Measurements from ENCODE around the gene NBAS.
"Not testable (repeated sequence)": the region's sequence is repeated elsewhere in the genome, so short reads cannot be mapped to it uniquely, and the experiment has no call there.

The NBAS gene

GRCh38 chr2:15542269-15542668 is 18.9 kb downstream of the NBAS start:
- not testable (repeated sequence) for H3K4me1 Mint-ChIP-seq (ENCODE audit: low read depth); H3K4me3 Mint-ChIP-seq; H3K27me3 Mint-ChIP-seq (ENCODE audit: low read depth); H3K9me3 Mint-ChIP-seq; DNase-seq (ENCODE audit: low spot score); H3K27ac Mint-ChIP-seq
- H3K36me3 Mint-ChIP-seq (ENCODE audit: low read depth) = peaks cover 11% of the 10 kb centered on the region

- not testable (repeated sequence) for DNase-seq (ENCODE audit: low spot score); H3K27me3 Mint-ChIP-seq (ENCODE audit: low read depth); H3K9me3 Mint-ChIP-seq; H3K4me1 Mint-ChIP-seq (ENCODE audit: low read depth); H3K4me3 Mint-ChIP-seq; H3K27ac Mint-ChIP-seq
- peaks cover 14% of the 10 kb centered on the region for H3K36me3 Mint-ChIP-seq (ENCODE audit: low read depth)
Observed at GRCh38 chr2:15540523-15540922, 20.6 kb downstream of the NBAS start.

GRCh38 chr2:15539999-15540398 is 21.1 kb downstream of the NBAS start:
- H3K9me3 Mint-ChIP-seq = no peaks in the 10 kb centered on the region
- no peaks in the 10 kb centered on the region for H3K27me3 Mint-ChIP-seq (ENCODE audit: low read depth)
- no peak overlapping the region for H3K4me3 Mint-ChIP-seq
- no peak overlapping the region for H3K27ac Mint-ChIP-seq
- H3K4me1 Mint-ChIP-seq (ENCODE audit: low read depth) = peaks cover 2% of the 10 kb centered on the region
- no peak for DNase-seq (ENCODE audit: low spot score)
- H3K36me3 Mint-ChIP-seq (ENCODE audit: low read depth) = peaks cover 14% of the 10 kb centered on the region

GRCh38 chr2:15538792-15539191 is 22.3 kb downstream of the NBAS start:
- DNase-seq (ENCODE audit: low spot score) = no peak
- Mint-ChIP-seq H3K27ac (no peak overlapping the region), H3K36me3 (ENCODE audit: low read depth) (peaks cover 13% of the 10 kb centered on the region), H3K9me3 (no peaks in the 10 kb centered on the region), H3K27me3 (ENCODE audit: low read depth) (no peaks in the 10 kb centered on the region), H3K4me3 (no peak overlapping the region), H3K4me1 (ENCODE audit: low read depth) (peaks cover 2% of the 10 kb centered on the region)

- Mint-ChIP-seq H3K36me3 (ENCODE audit: low read depth) (peaks cover 24% of the 10 kb centered on the region), H3K27ac (no peak overlapping the region)
Observed at GRCh38 chr2:15533860-15534480, 27.2 kb downstream of the NBAS start.

GRCh38 chr2:15532996-15533395 is 28.1 kb downstream of the NBAS start:
- DNase-seq (ENCODE audit: low spot score) = no peak
- peaks cover 25% of the 10 kb centered on the region for H3K36me3 Mint-ChIP-seq (ENCODE audit: low read depth)
- no peak overlapping the region for H3K27ac Mint-ChIP-seq
- H3K4me3 Mint-ChIP-seq = no peak overlapping the region
- peaks cover 2% of the 10 kb centered on the region for H3K4me1 Mint-ChIP-seq (ENCODE audit: low read depth)
- no peaks in the 10 kb centered on the region for H3K27me3 Mint-ChIP-seq (ENCODE audit: low read depth)
- no peaks in the 10 kb centered on the region for H3K9me3 Mint-ChIP-seq

More at GRCh38 chr2:15533860-15534480, 27.2 kb downstream of the NBAS start:
- Mint-ChIP-seq H3K9me3 (no peaks in the 10 kb centered on the region), H3K4me3 (no peak overlapping the region), H3K27me3 (ENCODE audit: low read depth) (no peaks in the 10 kb centered on the region), H3K4me1 (ENCODE audit: low read depth) (peaks cover 2% of the 10 kb centered on the region)
- no peak for DNase-seq (ENCODE audit: low spot score)

GRCh38 chr2:15531095-15531854 is 29.9 kb downstream of the NBAS start:
- Mint-ChIP-seq H3K27ac (no peak overlapping the region), H3K9me3 (no peaks in the 10 kb centered on the region), H3K4me3 (no peak overlapping the region), H3K27me3 (ENCODE audit: low read depth) (no peaks in the 10 kb centered on the region), H3K4me1 (ENCODE audit: low read depth) (no peaks in the 10 kb centered on the region), H3K36me3 (ENCODE audit: low read depth) (peaks cover 24% of the 10 kb centered on the region)
- no peak for DNase-seq (ENCODE audit: low spot score)

GRCh38 chr2:15527074-15527739 is 33.9 kb downstream of the NBAS start:
- Mint-ChIP-seq H3K27ac (no peak overlapping the region), H3K4me1 (ENCODE audit: low read depth) (no peaks in the 10 kb centered on the region), H3K36me3 (ENCODE audit: low read depth) (peaks cover 29% of the 10 kb centered on the region), H3K27me3 (ENCODE audit: low read depth) (no peaks in the 10 kb centered on the region), H3K9me3 (no peaks in the 10 kb centered on the region), H3K4me3 (no peak overlapping the region)
- no peak for DNase-seq (ENCODE audit: low spot score)

GRCh38 chr2:15521641-15522181 is 39.4 kb downstream of the NBAS start:
- H3K36me3 Mint-ChIP-seq (ENCODE audit: low read depth) = peaks cover 16% of the 10 kb centered on the region
- H3K4me3 Mint-ChIP-seq = no peak overlapping the region
- no peak for DNase-seq (ENCODE audit: low spot score)
- no peaks in the 10 kb centered on the region for H3K27me3 Mint-ChIP-seq (ENCODE audit: low read depth)
- no peak overlapping the region for H3K27ac Mint-ChIP-seq
- no peaks in the 10 kb centered on the region for H3K9me3 Mint-ChIP-seq
- H3K4me1 Mint-ChIP-seq (ENCODE audit: low read depth) = no peaks in the 10 kb centered on the region

GRCh38 chr2:15520346-15520745 is 40.8 kb downstream of the NBAS start:
- H3K27me3 Mint-ChIP-seq (ENCODE audit: low read depth) = no peaks in the 10 kb centered on the region
- DNase-seq (ENCODE audit: low spot score) = no peak
- no peak overlapping the region for H3K4me3 Mint-ChIP-seq
- no peaks in the 10 kb centered on the region for H3K9me3 Mint-ChIP-seq
- H3K27ac Mint-ChIP-seq = no peak overlapping the region
- H3K36me3 Mint-ChIP-seq (ENCODE audit: low read depth) = peaks cover 16% of the 10 kb centered on the region
- H3K4me1 Mint-ChIP-seq (ENCODE audit: low read depth) = no peaks in the 10 kb centered on the region

GRCh38 chr2:15518759-15519158 is 42.4 kb downstream of the NBAS start:
- H3K9me3 Mint-ChIP-seq; DNase-seq (ENCODE audit: low spot score); H3K27ac Mint-ChIP-seq; H3K4me3 Mint-ChIP-seq; H3K27me3 Mint-ChIP-seq (ENCODE audit: low read depth); H3K4me1 Mint-ChIP-seq (ENCODE audit: low read depth): not testable (repeated sequence)
- peaks cover 17% of the 10 kb centered on the region for H3K36me3 Mint-ChIP-seq (ENCODE audit: low read depth)

- DNase-seq (ENCODE audit: low spot score) = no peak
- Mint-ChIP-seq H3K9me3 (no peaks in the 10 kb centered on the region), H3K27ac (no peak overlapping the region), H3K4me3 (no peak overlapping the region), H3K36me3 (ENCODE audit: low read depth) (peaks cover 15% of the 10 kb centered on the region), H3K27me3 (ENCODE audit: low read depth) (no peaks in the 10 kb centered on the region), H3K4me1 (ENCODE audit: low read depth) (no peaks in the 10 kb centered on the region)
Observed at GRCh38 chr2:15517793-15518192, 43.3 kb downstream of the NBAS start.

GRCh38 chr2:15511686-15512085 is 49.4 kb downstream of the NBAS start:
- Mint-ChIP-seq H3K4me3 (no peak overlapping the region), H3K27ac (no peak overlapping the region), H3K27me3 (ENCODE audit: low read depth) (no peaks in the 10 kb centered on the region), H3K9me3 (no peaks in the 10 kb centered on the region), H3K4me1 (ENCODE audit: low read depth) (no peaks in the 10 kb centered on the region), H3K36me3 (ENCODE audit: low read depth) (peaks cover 22% of the 10 kb centered on the region)
- DNase-seq (ENCODE audit: low spot score) = no peak

GRCh38 chr2:15510552-15510951 is 50.6 kb downstream of the NBAS start:
- H3K4me3 Mint-ChIP-seq = no peak overlapping the region
- peaks cover 20% of the 10 kb centered on the region for H3K36me3 Mint-ChIP-seq (ENCODE audit: low read depth)
- no peak overlapping the region for H3K27ac Mint-ChIP-seq
- no peaks in the 10 kb centered on the region for H3K9me3 Mint-ChIP-seq
- peaks cover under 1% of the 10 kb centered on the region for H3K4me1 Mint-ChIP-seq (ENCODE audit: low read depth)
- no peak for DNase-seq (ENCODE audit: low spot score)
- no peaks in the 10 kb centered on the region for H3K27me3 Mint-ChIP-seq (ENCODE audit: low read depth)

All from T-helper 2 cell treated with Interferon-gamma antibody and Interleukin-4, amounts not matched to agents 5 μg/mL and 100 μg/mL, for 36 hours (primary cell).